ENCODE results near the gene MDM1. TPM values are rescaled to one million over a fixed set of nuclear protein-coding genes. Genes with fewer than 3 reads are reported as not detected.

MDM1 gene
- total and polyA plus RNA-seq, 2 of the 13 experiments (the other 11 are each of a cell fraction or from before 2014, with no cell fraction given): 4.6 to 15.2 TPM

GRCh38 chr12:68350753-68351152 lies 18.6 kb upstream of the MDM1 start:
- H3K9me3 ChIP-seq (ENCODE audit: low read length): no peaks in the 10 kb centered on the region
- no peaks in the 10 kb centered on the region for H3K4me1 ChIP-seq (ENCODE audit: insufficient read depth, low read length)
- H4K20me1 ChIP-seq (ENCODE audit: insufficient read depth, low read length): no peaks in the 10 kb centered on the region
- ChIA-PET CTCF (ENCODE audit: low intra/inter-chr PET ratio, low total read pairs) (no interaction called here), POLR2A (no interaction called here)
- ATAC-seq (no peak), DNase-seq (ENCODE audit: low spot score) (no peak), FAIRE-seq (no peak)
- WGBS (ENCODE audit: low lambda C conversion rate): 47% methylated on average over 3 of the region's 3 CpGs
- TF ChIP-seq REPIN1 (CRISPR knock-in tag; IDR thresholded peaks at IDR 0.05; ENCODE audit: borderline replicate concordance, low read depth): no peak
- TF ChIP-seq FOSL2 (CRISPR knock-in tag; IDR thresholded peaks at IDR 0.05): no peak
- TF ChIP-seq NCOA1 (CRISPR knock-in tag; IDR thresholded peaks at IDR 0.05): no peak
- no peak for TF ChIP-seq THAP8 (CRISPR knock-in tag; IDR thresholded peaks at IDR 0.05; ENCODE audit: borderline replicate concordance)
- no peak for TF ChIP-seq HMGA1 (CRISPR knock-in tag; conservative IDR thresholded peaks at IDR 0.05)
- no peaks in the 10 kb centered on the region for H3K36me3 ChIP-seq (replicated peaks in 1 of 2; ENCODE audit: control insufficient read depth in 1 of 2, insufficient read depth in 2 of 2, low read length in 2 of 2)
- H3K27ac ChIP-seq (ENCODE audit: extremely low read length, insufficient read depth, low read length): no peak overlapping the region
- no peak overlapping the region for H3K4me2 ChIP-seq (ENCODE audit: low read depth, low read length)
- intact Hi-C loops (cut with micrococcal nuclease; ENCODE audit: unreplicated experiment) (no loop called here), in situ Hi-C loops (cut with HindIII; ENCODE audit: extremely low pct_ligation_motif_present, low pct_unique_long_range_greater_than_20kb) (no loop called here)
- no peak overlapping the region for H3K4me3 ChIP-seq (replicated peaks in 1 of 3; ENCODE audit: insufficient read depth in 1 of 3, low read depth in 2 of 3, low read length in 3 of 3)
- no peak overlapping the region for H3K9ac ChIP-seq (ENCODE audit: insufficient read depth, low read depth, low read length)
- no peaks in the 10 kb centered on the region for H3K27me3 ChIP-seq (ENCODE audit: control insufficient read depth in 1 of 2, insufficient read depth in 2 of 2, low read length in 2 of 2)
- BruUV-seq (replicated peaks): no TSS peak
- no peak overlapping the region for H2AFZ ChIP-seq (ENCODE audit: low read length)
- no peaks in the 10 kb centered on the region for H3K79me2 ChIP-seq (ENCODE audit: insufficient read depth, low read length)

GRCh38 chr12:68349921-68350606 lies 17.9 kb upstream of the MDM1 start:
- intact Hi-C loops (cut with micrococcal nuclease; ENCODE audit: unreplicated experiment) (no loop called here), in situ Hi-C loops (cut with HindIII; ENCODE audit: extremely low pct_ligation_motif_present, low pct_unique_long_range_greater_than_20kb) (loop anchor here (10.0 kb wide), 1 partner anchor 335 kb away; the partner anchor contains the start of gene NUP107)
- H3K79me2 ChIP-seq (ENCODE audit: insufficient read depth, low read length): no peaks in the 10 kb centered on the region
- no peak overlapping the region for H2AFZ ChIP-seq (ENCODE audit: low read length)
- ChIA-PET POLR2A (no interaction called here), CTCF (ENCODE audit: low intra/inter-chr PET ratio, low total read pairs) (no interaction called here)
- H3K4me2 ChIP-seq (ENCODE audit: low read depth, low read length): no peak overlapping the region
- FAIRE-seq (no peak), ATAC-seq (no peak), DNase-seq (ENCODE audit: low spot score) (no peak)
- H3K27ac ChIP-seq (ENCODE audit: extremely low read length, insufficient read depth, low read length): no peak overlapping the region
- WGBS (ENCODE audit: low lambda C conversion rate): 63% methylated on average over 5 of the region's 5 CpGs
- H3K4me3 ChIP-seq (replicated peaks in 1 of 3; ENCODE audit: insufficient read depth in 1 of 3, low read depth in 2 of 3, low read length in 3 of 3): no peak overlapping the region
- no peaks in the 10 kb centered on the region for H3K9me3 ChIP-seq (ENCODE audit: low read length)
- no peaks in the 10 kb centered on the region for H3K27me3 ChIP-seq (ENCODE audit: control insufficient read depth in 1 of 2, insufficient read depth in 2 of 2, low read length in 2 of 2)
- H3K9ac ChIP-seq (ENCODE audit: insufficient read depth, low read depth, low read length): no peak overlapping the region
- peaks cover 1% of the 10 kb centered on the region for H3K4me1 ChIP-seq (ENCODE audit: insufficient read depth, low read length)
- no peaks in the 10 kb centered on the region for H3K36me3 ChIP-seq (replicated peaks in 1 of 2; ENCODE audit: control insufficient read depth in 1 of 2, insufficient read depth in 2 of 2, low read length in 2 of 2)
- TF ChIP-seq ZNF720 (CRISPR knock-in tag; IDR thresholded peaks at IDR 0.05) (no peak), ZNF644 (CRISPR knock-in tag; IDR thresholded peaks at IDR 0.05; ENCODE audit: low read depth) (no peak)
- no TSS peak for BruUV-seq (replicated peaks)
- no peaks in the 10 kb centered on the region for H4K20me1 ChIP-seq (ENCODE audit: insufficient read depth, low read length)
